Smooth muscle cell of the pulmonary artery (primary cell): ENCODE measurements around the gene RBM17. TPM values are rescaled to one million over a fixed set of nuclear protein-coding genes. Genes with fewer than 3 reads are reported as not detected.

Source experiments
- total RNA-seq: library from RNA; depleted of rRNA; stranded (reverse); fragments of >200 nt; gene quantifications from 2 replicates; pipeline ENCODE4 v1.2.3, GENCODE V29; 2014

RBM17 gene
- 25.6 and 37.1 TPM in 2 replicates for total RNA-seq

GRCh38 chr10:6088721-6089333 lies at the start of gene RBM17:
RBM17 (plus strand) TSS chr10:6089034; CDS start chr10:6097066, 8,032 bp downstream.

GRCh38 chr10:6062101-6062771 lies 26.6 kb upstream of the RBM17 start, which contains the start of gene IL2RA:
IL2RA (minus strand) TSS chr10:6062367; CDS start chr10:6062151, 216 bp downstream.

Other genes with a start within 250 kb of the RBM17 start
- 8.2 and 14.1 TPM in 2 replicates for gene ANKRD16, start 199.1 kb upstream of the RBM17 start, total RNA-seq
- gene FBH1, start 198.8 kb upstream of the RBM17 start, total RNA-seq: 99.9 and 103 TPM in 2 replicates
- 3.9 and 5.0 TPM in 2 replicates for gene IL15RA, start 111.5 kb upstream of the RBM17 start, total RNA-seq
- not detected in 2 replicates for gene IL2RA, start 26.7 kb upstream of the RBM17 start, total RNA-seq
- 64.4 and 151 TPM in 2 replicates for gene PFKFB3, start 113.9 kb downstream of the RBM17 start, total RNA-seq